Measurements from ENCODE around the gene PLAGL2. TPM values are rescaled to one million over a fixed set of nuclear protein-coding genes. Genes with fewer than 3 reads are reported as not detected.

Gene PLAGL2
- total and polyA plus RNA-seq, 9 of the 15 experiments (the other 6 are each of a cell fraction or from before 2014, with no cell fraction given) = 3.1 to 24.3 (median 6.4) TPM

- DNase-seq (ENCODE audit: extremely low read depth in 1 of 4, low spot score in 3 of 4) (no peak), FAIRE-seq (no peak), ATAC-seq (no peak)
- Histone ChIP-seq H3K9me3 (replicated peaks; ENCODE audit: control insufficient read depth, insufficient read depth, low read depth, low read length) (no peaks in the 10 kb centered on the region), H3K4me3 (no peak overlapping the region), H3K36me3 (ENCODE audit: control insufficient read depth, insufficient read depth, low read length) (peaks cover 5% of the 10 kb centered on the region; the same call in 1 of the 3 replicates), H3K9me1 (ENCODE audit: control insufficient read depth, insufficient read depth, low read length) (no peaks in the 10 kb centered on the region), H3K27ac (ENCODE audit: extremely low read depth, low read depth, low read length) (no peak overlapping the region), H4K20me1 (replicated peaks; ENCODE audit: control insufficient read depth, insufficient read depth, low read length) (no peaks in the 10 kb centered on the region), H2AFZ (ENCODE audit: low read depth, low read length) (no peak overlapping the region), H3K27me3 (ENCODE audit: control insufficient read depth in 2 of 2, insufficient read depth in 2 of 2, low read length in 2 of 2) (no peaks in the 10 kb centered on the region), H3K4me2 (ENCODE audit: insufficient read depth, low read length) (no peak overlapping the region), H3K9ac (ENCODE audit: insufficient read depth in 1 of 2, low read depth in 2 of 2, low read length in 2 of 2) (no peak overlapping the region; a peak in 1 of 4 replicates), H3K79me2 (ENCODE audit: control insufficient read depth, insufficient read depth, low read length) (no peaks in the 10 kb centered on the region), H3K4me1 (replicated peaks in 1 of 2; ENCODE audit: control insufficient read depth in 2 of 2, insufficient read depth in 2 of 2, low read length in 2 of 2) (peaks cover 0 to 2% of the 10 kb centered on the region in 2 experiments; a peak in 1 of 5 replicates)
- intact Hi-C loops (cut with micrococcal nuclease) (no loop called here), in situ Hi-C loops (cut with MboI) (no loop called here)
- POLR2A ChIA-PET = interaction anchor here (0.6 to 1.1 kb wide), 4 partner anchors 12 to 673 kb away, joined by 3 to 4 read pairs (median 3); no protein-coding TSS in a partner anchor
- CTCF ChIA-PET (ENCODE audit: low intra/inter-chr PET ratio) = no interaction called here
- no peak for TF ChIP-seq SAP30 (IDR thresholded peaks at IDR 0.05; ENCODE audit: borderline replicate concordance, insufficient read depth, low read depth, low read length, poor library complexity, severe bottlenecking)
- TF ChIP-seq POLR3A (IDR thresholded peaks at IDR 0.05; ENCODE audit: borderline replicate concordance, extremely low read depth, insufficient read depth, insufficient read length) = no peak
- no peak for TF ChIP-seq MTA2 (IDR thresholded peaks at IDR 0.05; ENCODE audit: low read depth)
- no peak for TF ChIP-seq MCM7 (IDR thresholded peaks at IDR 0.05)
- TF ChIP-seq ZMIZ1 (IDR thresholded peaks at IDR 0.05; ENCODE audit: low read depth in 2 of 2, low read length in 2 of 2) = no peak
- TF ChIP-seq ZNF584 (CRISPR knock-in tag; IDR thresholded peaks at IDR 0.05; ENCODE audit: low read depth) = no peak
- TF ChIP-seq IRF9 (tag; IDR thresholded peaks at IDR 0.05) = no peak
- no peak for TF ChIP-seq ZNF740 (CRISPR knock-in tag; IDR thresholded peaks at IDR 0.05)
- TF ChIP-seq ZNF740 (tag; IDR thresholded peaks at IDR 0.05) = no peak
- TF ChIP-seq FOS (IDR thresholded peaks at IDR 0.05; ENCODE audit: extremely low read depth, insufficient read length) = no peak
- no peak for TF ChIP-seq KHSRP (IDR thresholded peaks at IDR 0.05)
- TF ChIP-seq MCM2 (IDR thresholded peaks at IDR 0.05; ENCODE audit: low read depth) = no peak
- no peak for TF ChIP-seq HDAC8 (tag; IDR thresholded peaks at IDR 0.05)
- TF ChIP-seq HOMEZ (CRISPR knock-in tag; IDR thresholded peaks at IDR 0.05) = no peak
- TF ChIP-seq SLC30A9 (CRISPR knock-in tag; IDR thresholded peaks at IDR 0.05) = no peak
- WGBS (ENCODE audit: insufficient coverage, low coverage, missing lambda C conversion rate) = 80% methylated on average over 17 of the region's 17 CpGs
- BruUV-seq (replicated peaks) = no TSS peak
Observed at GRCh38 chr20:32188376-32189122, 19.0 kb downstream of the PLAGL2 start.
